IPS DF 4.7 (cell line): ENCODE data around the gene SIMC1.

Source experiments
- DNase-seq: peaks from one replicate; pipeline ENCODE4 v3.0.0-alpha.2; 2013; ENCODE audit warnings: low spot score; ENCODE audit errors: extremely low read depth

Gene SIMC1

GRCh38 chr5:176361437-176362232 lies 123.4 kb downstream of the SIMC1 start, which contains the start of gene KIAA1191:
KIAA1191 (minus strand) TSS chr5:176361764; CDS start chr5:176359508, 2,256 bp downstream.
- peak; percentile 30 for DNase-seq

GRCh38 chr5:176362233-176362490 lies 123.9 kb downstream of the SIMC1 start:
- DNase-seq, result no peak

- DNase-seq, result no peak
These were observed 126.6 kb downstream of the SIMC1 start for GRCh38 chr5:176364765-176365350.

GRCh38 chr5:176365351-176366231 lies 127.4 kb downstream of the SIMC1 start, which contains the start of gene ARL10:
ARL10 (plus strand) TSS chr5:176365487; CDS start chr5:176365564, 77 bp downstream.
- DNase-seq, result no peak

DNA sequence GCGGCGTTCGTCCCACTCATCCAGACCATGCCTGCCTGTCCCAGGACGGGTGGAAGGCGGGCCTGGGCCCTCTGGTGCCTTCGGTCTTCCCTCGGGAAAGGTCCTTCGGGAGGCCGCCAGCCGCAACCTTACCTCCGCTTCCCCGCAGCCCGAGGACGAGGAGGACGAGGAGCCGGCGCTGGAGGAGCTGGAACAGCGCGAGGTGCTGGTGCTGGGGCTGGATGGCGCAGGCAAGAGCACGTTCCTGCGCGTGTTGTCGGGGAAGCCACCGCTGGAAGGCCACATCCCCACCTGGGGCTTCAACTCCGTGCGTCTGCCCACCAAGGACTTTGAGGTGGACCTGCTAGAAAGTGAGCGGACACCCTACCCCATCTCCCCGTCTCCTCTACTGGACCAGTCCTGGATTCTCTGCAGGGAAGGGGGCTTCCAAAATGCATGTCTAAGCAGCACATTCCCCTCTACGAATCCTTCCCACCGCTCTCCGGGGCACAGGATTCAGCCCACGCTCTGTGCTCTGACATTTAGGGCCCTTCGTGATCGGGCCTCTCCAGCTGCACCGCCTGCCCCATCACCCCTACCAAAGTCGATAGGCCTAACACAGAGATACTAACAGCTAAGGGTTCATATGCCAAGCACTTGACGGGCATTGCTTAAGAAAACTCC lies 128.1 kb downstream of the SIMC1 start:
- DNase-seq, result no peak

DNA sequence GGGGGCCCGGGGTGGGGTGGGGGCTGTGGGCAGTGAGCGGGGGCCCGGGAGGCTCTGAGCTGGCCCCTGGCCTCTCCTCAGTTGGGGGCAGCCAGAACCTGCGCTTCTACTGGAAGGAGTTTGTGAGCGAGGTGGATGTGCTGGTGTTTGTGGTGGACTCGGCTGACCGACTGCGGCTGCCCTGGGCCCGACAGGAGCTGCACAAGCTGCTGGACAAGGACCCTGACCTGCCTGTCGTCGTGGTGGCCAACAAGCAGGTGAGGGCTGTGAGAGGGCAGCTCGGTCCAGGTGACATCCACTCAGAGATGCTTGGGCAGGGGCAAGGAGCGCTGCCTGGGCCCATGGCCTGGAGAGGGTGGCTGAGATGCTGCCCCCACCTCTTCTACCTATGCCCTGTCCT lies 130.5 kb downstream of the SIMC1 start:
- no peak for DNase-seq

- no peak for DNase-seq
These were observed 131.9 kb downstream of the SIMC1 start for GRCh38 chr5:176369934-176370711.

GRCh38 chr5:176371621-176372539 lies 133.7 kb downstream of the SIMC1 start:
- DNase-seq, result no peak

DNA sequence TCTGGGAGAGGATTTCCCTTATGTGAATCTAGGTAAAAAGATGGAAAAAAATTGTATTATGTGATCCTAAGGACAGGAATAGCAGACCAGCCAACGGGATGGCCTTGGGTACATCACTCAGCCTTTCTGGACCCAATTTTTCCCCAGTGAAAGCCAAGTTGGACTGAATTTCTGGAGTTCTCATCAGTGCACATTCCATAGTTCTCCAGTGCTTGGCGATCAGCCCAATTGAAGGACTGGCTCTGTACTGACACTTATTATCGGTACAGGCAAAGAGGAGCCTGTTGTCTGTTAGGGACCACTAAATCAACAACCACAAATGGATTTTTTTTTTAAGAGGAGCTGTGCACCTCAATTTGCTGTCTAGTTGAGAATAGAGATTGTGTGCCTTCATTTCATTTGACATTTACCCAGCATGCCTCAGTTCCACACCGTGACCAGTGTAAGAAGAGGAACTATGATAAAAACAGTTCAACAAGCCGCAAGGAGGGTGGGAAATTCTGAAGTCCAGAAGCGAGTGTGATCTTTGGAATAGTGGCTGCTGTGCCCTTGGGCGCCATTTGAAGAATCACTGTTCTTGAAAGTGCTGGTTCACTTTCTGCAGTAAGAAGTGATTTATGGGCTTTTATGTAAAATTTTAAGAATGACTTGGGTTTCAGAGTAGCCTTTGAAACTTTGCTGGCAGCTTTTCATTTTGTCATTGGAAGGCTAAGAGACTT lies 135.0 kb downstream of the SIMC1 start:
- no peak for DNase-seq

- no peak for DNase-seq
These were observed 141.7 kb downstream of the SIMC1 start for GRCh38 chr5:176379881-176380280.

DNA sequence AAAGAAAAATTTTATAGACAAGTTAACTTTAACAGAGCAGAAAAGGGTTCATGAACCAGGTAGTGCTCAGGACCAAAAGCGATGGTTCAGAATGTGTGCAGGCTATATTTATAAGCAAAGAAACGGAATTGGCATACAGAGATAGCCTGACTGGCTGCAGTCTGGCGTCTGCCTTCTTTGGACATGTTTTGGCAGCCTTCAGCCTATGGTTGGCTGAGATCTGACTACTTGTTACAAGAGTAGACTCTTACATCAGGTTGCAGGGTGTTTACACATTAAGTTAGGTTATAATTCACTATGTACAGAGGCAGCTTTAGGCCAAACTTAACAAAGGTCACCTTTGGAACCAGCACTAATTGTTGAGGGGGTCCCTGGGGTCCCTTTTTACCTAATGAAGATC lies 143.2 kb downstream of the SIMC1 start:
- no peak for DNase-seq

- DNase-seq, result no peak
These were observed 143.8 kb downstream of the SIMC1 start for GRCh38 chr5:176381979-176382378.

DNA sequence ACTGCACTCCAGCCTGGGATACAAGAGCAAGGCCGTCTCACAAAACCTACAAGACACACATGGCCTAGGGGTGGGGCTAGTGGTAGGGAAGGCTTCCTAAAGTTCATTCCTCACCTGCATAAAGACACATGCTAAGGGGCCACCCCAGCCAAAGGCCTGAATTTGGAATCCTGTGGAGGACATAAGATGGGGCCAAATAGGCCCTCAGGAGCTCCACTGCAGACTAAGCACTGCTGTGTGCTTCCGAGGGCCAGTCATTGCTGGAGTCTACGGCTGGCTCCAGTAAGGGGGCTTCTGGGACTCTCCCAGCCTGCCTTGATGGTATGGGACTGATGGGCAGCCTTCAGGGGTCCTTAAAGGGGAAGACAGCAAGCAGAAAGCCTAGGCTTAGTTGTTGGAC lies 144.5 kb downstream of the SIMC1 start:
- no peak for DNase-seq

- no peak for DNase-seq
These were observed 145.2 kb downstream of the SIMC1 start for GRCh38 chr5:176383248-176383905.

- DNase-seq, result no peak
These were observed 145.7 kb downstream of the SIMC1 start for GRCh38 chr5:176383961-176384360.

GRCh38 chr5:176384366-176384930 lies 146.2 kb downstream of the SIMC1 start:
- DNase-seq, result no peak

DNA sequence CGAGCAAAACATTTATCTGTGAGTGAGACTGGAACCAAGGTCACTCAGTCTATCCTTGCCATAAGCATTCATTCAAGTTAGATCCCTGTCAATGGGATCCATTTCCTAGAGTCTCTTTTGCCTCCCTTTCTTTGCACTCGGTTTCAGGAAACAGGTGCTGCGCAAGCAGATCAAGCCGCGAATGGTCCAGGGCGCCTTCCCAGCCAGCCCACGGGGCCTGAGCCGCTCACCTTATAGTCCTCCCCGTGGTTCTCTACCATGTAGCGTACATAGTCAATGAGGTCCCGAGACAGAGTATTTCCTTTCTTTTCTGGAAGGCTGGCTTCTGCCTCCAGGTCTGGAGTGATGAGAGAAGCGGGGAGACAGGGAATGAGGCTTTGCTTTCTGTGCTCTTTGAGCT lies 146.8 kb downstream of the SIMC1 start:
- DNase-seq, result no peak

GRCh38 chr5:176386491-176386890 lies 148.3 kb downstream of the SIMC1 start:
- no peak for DNase-seq
